HUES48 (cell line): ENCODE measurements around the gene GFER.

ENCODE experiments used
- H3K27ac ChIP-seq: one replicate; pipeline ENCODE4 v1.7.0; 2013; ENCODE audit warnings: low read depth, low read length, inconsistent platforms
- H3K27me3 ChIP-seq: 2 replicates; pipeline ENCODE4 v1.6.1; 2013; ENCODE audit warnings: mild to moderate bottlenecking, low read length; ENCODE audit not compliant: control insufficient read depth, insufficient read depth
- H3K36me3 ChIP-seq: 2 replicates; pipeline ENCODE4 v1.6.1; 2013; ENCODE audit warnings: low read length; ENCODE audit not compliant: control insufficient read depth, insufficient read depth
- H3K4me1 ChIP-seq: 2 replicates; pipeline ENCODE4 v1.6.1; 2013; ENCODE audit warnings: mild to moderate bottlenecking, low read length; ENCODE audit not compliant: control insufficient read depth, insufficient read depth
- H3K4me3 ChIP-seq: 2 replicates; pipeline ENCODE4 v1.5.1; 2013; ENCODE audit warnings: mild to moderate bottlenecking, low read depth, low read length
- H3K9ac ChIP-seq: 2 replicates; pipeline ENCODE4 v1.6.1; 2013; ENCODE audit warnings: mild to moderate bottlenecking, low read depth, low read length, moderate library complexity
- H3K9me3 ChIP-seq: 2 replicates; pipeline ENCODE4 v1.6.1; 2013; ENCODE audit warnings: low read length; ENCODE audit not compliant: control insufficient read depth, insufficient read depth

GFER gene

DNA sequence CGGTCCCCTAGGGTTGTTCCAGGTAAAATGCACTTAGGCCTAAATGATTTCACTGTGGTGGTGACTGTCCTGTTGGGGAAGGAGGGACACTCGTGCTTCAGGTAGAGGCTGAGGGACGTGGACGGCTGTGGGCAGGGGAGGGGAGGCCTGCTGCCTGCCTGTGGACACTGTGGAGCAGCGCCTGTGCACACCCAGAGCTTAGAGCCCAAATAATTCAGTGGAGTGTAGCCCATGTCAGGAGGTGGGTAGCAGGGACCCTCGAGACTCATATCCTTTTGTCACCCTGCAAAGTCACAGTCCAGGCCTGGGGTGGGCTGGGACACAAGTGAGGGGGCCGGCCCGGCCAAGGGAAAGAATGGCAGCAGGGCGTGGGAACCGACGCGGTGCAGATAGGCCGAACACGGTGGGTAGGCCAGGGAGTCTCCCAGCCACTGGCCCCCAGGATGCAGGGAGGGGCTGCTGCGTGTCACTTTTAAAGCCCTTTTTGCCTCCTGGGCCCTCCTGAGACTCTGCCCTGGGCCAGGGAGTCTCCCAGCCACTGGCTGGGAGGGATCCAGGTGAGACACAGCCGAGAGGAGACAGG is 42.0 kb downstream of the GFER start:
- no peak overlapping the region for H3K27ac ChIP-seq
- H3K9ac ChIP-seq = no peak overlapping the region
- H3K36me3 ChIP-seq = no peaks in the 10 kb centered on the region
- no peak overlapping the region; the same call in 1 of the 2 replicates for H3K4me3 ChIP-seq
- no peaks in the 10 kb centered on the region for H3K4me1 ChIP-seq
- no peaks in the 10 kb centered on the region for H3K9me3 ChIP-seq
- H3K27me3 ChIP-seq = peaks cover 40% of the 10 kb centered on the region

DNA sequence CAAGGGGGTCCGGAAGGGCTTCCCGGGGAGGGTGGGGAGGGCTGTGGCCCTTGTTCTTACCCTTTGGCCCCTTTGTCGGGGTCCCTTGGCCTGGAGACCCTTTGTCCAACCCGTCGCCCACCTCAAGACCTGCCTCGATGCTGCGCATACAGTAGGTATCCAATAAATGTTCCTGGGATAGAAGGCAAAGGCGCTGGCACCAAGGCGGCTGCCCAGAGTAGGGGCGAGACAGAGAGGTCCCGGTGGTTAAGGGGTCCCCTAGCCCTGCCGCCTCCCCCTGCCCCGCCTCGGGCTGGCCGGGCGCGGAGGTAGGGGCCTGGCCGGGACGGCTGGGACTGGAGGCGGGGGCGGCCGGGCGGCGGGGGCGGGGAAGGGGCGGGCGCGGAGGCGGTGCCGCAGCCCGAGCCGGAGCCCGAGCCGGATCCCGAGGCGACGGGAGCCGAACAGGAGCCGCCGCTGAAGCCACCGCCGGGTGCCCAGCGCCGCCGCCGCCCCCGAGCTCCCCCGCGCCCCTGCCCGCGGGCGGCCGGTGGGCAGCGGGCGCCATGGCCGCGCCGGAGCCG is 42.5 kb downstream of the GFER start, which contains the start of gene NHERF2:
NHERF2 (plus strand) TSS at position 442 of the 563 bp plus-strand sequence; CDS start at position 546, 104 bp downstream.
- no peak within 1 kb of the TSS for H3K9ac ChIP-seq
- H3K27ac ChIP-seq = no peak within 1 kb of the TSS

DNA sequence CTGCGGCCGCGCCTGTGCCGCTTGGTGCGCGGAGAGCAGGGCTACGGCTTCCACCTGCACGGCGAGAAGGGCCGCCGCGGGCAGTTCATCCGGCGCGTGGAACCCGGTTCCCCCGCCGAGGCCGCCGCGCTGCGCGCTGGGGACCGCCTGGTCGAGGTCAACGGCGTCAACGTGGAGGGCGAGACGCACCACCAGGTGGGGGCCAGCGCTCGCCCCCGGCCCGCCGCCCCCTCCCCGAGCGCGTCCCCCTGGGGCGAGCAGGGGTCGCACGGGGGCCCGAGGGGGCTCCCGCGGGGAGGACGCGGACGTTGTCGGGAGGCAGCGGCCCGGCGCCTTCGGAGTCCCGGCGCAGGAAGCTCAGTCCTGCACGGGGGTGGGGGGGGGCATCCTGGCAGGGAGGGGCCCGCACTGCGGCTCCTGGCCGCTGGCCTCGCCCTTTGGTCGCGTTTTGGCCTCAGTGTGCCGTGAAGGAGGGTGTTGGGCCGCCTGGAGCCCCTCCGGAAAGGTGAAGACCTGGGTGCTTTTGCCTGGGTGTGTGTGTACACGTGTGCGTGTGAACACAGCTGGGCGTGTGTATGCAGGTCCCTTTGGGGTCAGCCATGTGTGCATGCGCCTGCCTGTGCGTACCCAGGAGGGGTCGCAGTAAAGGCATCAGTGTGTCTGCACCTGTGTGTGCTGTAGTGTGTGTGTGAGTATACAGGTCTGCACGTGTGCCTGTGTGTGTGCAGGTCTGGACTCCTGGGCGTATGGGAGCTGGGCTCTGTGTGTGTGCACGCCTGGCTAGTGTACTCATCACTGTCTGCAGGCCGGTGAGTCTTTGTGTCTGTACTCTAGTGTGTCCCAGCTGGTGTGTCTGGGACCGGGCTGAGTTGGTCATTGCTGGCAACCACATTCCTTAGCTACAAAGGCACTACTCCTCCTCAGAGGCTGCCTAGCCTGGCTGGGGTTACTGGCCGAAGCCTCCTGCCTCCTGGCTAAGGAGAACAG is 43.3 kb downstream of the GFER start:
- no peak overlapping the region for H3K9ac ChIP-seq
- no peak overlapping the region for H3K27ac ChIP-seq
- H3K9me3 ChIP-seq = no peaks in the 10 kb centered on the region
- no peaks in the 10 kb centered on the region for H3K4me1 ChIP-seq
- peak overlapping the region; percentile 49 for H3K4me3 ChIP-seq
- no peaks in the 10 kb centered on the region for H3K36me3 ChIP-seq
- peaks cover 32% of the 10 kb centered on the region for H3K27me3 ChIP-seq

More for the DNA sequence above, 42.5 kb downstream of the GFER start, which contains the start of gene NHERF2:
- peaks cover 34% of the 10 kb centered on the region for H3K27me3 ChIP-seq
- H3K4me3 ChIP-seq = peak within 1 kb of the TSS; percentile 49
- no peaks in the 10 kb centered on the region for H3K9me3 ChIP-seq
- no peaks in the 10 kb centered on the region for H3K4me1 ChIP-seq
- no peaks in the 10 kb centered on the region for H3K36me3 ChIP-seq

DNA sequence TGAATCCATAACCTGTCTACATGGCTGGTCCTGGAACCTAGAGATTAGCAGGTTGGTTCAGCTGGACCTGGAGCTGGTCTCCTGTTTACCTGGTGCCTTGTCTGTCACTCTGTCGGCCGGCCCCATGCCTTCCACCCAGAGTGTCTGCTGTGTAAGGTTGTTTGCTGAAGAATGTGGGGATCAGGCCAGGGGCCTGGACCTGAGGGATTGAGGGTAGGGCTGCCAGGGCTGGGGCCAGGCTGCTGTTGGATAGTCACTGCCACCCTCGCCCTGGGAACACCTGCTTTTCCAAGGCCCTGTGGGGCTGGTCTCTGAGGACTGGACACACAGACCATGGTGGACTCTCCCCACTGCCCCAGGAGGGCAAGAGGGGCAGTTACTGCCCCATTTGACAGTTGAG is 44.2 kb downstream of the GFER start:
- H3K36me3 ChIP-seq = no peaks in the 10 kb centered on the region
- H3K27me3 ChIP-seq = peaks cover 32% of the 10 kb centered on the region
- H3K9ac ChIP-seq = no peak overlapping the region
- H3K27ac ChIP-seq = no peak overlapping the region
- no peak overlapping the region for H3K4me3 ChIP-seq
- H3K9me3 ChIP-seq = no peaks in the 10 kb centered on the region
- no peaks in the 10 kb centered on the region for H3K4me1 ChIP-seq

DNA sequence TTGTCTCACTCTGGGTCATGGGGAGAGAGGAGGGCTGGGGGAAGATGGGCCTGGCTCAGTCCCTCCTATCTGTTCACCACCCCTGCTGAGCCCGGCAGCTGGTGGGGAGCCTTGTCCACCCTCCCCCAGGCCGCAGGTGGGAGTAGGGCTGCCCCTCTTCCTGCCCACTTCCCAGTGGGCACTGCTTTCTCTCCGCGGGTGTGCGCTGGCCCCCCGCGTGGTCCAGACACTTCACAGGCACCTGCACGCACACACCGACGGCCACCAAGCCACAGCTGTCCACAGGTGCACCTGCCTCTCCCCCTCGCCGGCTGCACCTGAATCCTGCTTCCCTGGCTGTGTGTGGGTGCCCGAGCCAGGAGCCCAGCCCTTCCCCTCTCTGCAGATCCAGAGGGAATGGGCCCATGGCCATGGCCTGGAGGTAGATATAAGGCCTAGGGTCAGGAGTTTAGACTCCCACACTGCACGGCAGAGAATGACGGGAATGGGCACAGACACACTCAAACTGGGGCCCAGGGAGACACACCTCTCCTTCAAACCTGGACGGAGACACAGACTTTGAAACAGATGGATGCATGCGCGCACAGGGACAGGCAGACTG is 44.7 kb downstream of the GFER start:
- Histone ChIP-seq H3K9ac (no peak overlapping the region), H3K27me3 (peaks cover 32% of the 10 kb centered on the region), H3K36me3 (no peaks in the 10 kb centered on the region), H3K9me3 (no peaks in the 10 kb centered on the region), H3K4me1 (no peaks in the 10 kb centered on the region), H3K4me3 (no peak overlapping the region), H3K27ac (no peak overlapping the region)

DNA sequence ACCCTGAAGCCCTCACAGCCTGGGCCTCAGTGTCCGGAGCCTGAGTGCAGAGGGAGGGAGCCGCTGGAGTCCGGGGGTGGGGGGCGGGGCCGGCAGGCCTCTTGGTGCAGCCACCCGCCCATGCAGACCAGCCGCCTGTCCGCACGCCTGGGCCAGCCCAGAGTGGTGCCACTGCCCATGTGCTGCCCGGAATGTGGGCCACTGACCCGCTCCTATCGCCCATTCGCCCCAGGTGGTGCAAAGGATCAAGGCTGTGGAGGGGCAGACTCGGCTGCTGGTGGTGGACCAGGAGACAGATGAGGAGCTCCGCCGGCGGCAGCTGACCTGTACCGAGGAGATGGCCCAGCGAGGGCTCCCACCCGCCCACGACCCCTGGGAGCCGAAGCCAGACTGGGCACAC is 45.4 kb downstream of the GFER start:
- Histone ChIP-seq H3K27me3 (peaks cover 27% of the 10 kb centered on the region), H3K4me1 (no peaks in the 10 kb centered on the region), H3K36me3 (no peaks in the 10 kb centered on the region), H3K9ac (no peak overlapping the region), H3K27ac (no peak overlapping the region), H3K4me3 (no peak overlapping the region), H3K9me3 (no peaks in the 10 kb centered on the region)

DNA sequence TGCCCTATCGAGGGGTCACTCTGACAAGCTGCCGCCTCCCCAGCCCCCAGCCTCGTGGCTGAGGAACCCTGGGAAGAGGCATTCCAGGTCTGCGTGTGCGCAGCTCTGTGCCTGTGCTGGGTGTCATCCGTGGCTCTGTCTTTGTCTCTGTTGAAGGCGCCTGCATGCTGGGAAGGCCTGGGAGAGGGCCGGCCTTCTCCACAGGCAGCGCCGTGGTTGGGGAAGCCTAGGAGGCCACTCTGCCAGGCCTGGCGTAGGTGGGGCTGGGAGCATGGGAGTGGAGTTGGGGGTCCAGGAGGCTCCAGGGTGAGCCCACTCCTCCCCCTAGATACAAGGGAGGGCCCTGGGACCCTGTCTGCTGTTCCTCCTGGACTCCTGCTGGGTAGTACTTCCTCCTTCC is 46.0 kb downstream of the GFER start:
- Histone ChIP-seq H3K4me3 (no peak overlapping the region), H3K27me3 (peaks cover 27% of the 10 kb centered on the region), H3K9ac (no peak overlapping the region), H3K36me3 (no peaks in the 10 kb centered on the region), H3K4me1 (no peaks in the 10 kb centered on the region), H3K27ac (no peak overlapping the region), H3K9me3 (no peaks in the 10 kb centered on the region)

DNA sequence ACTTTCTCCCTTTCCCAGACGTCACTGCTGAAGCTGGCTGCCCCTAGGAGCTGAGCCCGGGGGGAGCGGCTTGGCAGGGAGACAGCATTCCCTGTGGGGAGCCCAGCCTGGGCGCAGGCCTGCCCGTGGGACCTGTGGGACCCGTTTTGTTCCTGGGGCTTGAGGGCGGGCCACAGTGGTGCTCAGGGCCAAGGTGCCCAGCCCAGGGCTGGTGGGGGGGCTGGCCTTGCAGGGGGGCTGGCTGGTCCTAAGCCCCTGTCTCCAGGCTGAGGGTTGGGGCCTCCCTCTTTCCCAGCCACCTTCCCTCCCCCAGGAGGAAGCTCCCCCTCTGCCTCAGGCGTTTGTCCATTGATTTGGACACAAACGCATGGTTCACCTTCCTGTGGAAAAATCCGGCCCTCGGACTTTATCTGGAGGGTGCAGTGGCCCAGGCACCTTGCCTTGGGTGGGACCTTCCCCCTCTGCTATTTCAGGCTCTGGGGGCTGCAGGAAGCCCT is 47.1 kb downstream of the GFER start:
- Histone ChIP-seq H3K27me3 (peaks cover 19% of the 10 kb centered on the region), H3K4me1 (no peaks in the 10 kb centered on the region), H3K9me3 (no peaks in the 10 kb centered on the region), H3K4me3 (no peak overlapping the region), H3K36me3 (no peaks in the 10 kb centered on the region), H3K9ac (no peak overlapping the region), H3K27ac (no peak overlapping the region)

DNA sequence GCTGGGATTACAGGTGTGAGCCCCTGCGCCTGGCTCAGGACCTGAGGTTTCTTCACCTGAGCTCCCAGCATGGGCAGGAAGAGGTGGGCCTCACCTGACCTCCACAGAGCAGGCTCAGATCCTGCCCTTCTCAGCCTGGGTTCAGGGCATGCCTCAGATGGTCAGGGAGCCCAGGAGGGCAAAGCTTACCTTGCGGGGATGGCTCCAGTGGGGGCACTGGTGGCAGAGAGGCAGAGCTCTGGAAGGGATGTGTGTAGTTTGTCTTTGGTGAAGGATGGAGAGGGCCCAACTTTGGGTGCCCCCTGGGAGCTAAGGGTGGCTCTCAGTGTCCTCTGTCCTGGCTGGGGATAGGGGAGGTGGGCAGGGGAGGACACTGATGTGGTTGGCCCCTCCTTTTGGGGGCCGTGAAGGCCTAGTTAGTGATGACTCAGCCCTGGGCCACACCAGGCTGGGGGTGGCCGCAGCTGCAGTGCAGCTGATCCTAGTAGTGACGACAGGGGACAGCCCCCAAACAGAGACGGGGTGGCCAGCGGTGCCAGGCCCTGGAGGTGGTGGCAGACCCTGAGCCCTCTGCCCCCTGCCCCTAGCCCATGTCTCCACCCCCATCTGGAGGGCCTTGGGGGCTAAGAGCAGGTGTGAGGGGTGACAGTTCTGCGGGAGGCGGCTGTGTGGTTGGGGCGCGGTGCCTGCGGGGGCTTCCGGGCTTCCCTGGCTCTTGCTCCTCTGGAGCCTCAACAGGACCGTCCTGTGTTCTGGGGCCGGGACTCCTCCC is 48.5 kb downstream of the GFER start:
- no peaks in the 10 kb centered on the region for H3K36me3 ChIP-seq
- H3K4me3 ChIP-seq = no peak overlapping the region
- H3K4me1 ChIP-seq = no peaks in the 10 kb centered on the region
- no peak overlapping the region for H3K9ac ChIP-seq
- no peaks in the 10 kb centered on the region for H3K9me3 ChIP-seq
- H3K27me3 ChIP-seq = peaks cover 9% of the 10 kb centered on the region
- no peak overlapping the region for H3K27ac ChIP-seq
